AML-193 (cell line): ENCODE results near the gene MACROD2.

Experiments
- DNase-seq, 2 experiments: peaks; one replicate each; lab custom pipeline; 2025; lab: John Stamatoyannopoulos, UW

The MACROD2 gene

DNA sequence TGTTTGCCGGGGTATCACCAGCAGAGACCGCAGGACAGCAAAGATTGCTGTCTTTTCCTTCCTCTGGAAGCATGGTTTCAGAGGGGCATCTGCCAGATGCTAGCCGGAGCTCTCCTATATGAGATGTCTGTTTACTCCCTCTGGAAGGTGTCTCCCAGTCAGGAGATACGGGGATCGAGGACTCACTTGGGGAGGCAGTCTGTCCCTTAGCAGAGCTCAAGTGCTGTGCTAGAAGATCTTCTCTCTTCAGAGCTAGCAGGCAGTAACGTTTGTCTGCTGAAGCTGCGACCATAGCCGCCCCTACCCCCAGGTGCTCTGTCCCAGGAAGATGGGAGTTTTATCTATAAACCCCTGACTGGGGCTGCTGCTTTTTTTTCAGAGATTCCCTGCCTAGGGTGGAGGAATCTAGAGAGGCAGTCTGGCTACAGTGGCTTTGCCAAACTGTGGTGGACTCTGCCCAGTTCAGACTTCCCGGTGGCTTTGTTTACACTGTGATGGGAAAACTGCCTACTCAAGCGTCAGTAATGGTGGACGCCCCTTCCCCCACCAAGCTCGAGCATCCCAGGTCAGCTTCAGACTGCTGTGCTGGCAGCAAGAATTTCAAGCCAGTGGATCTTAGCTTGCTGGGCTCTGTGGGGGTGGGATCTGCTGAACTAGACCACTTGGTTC lies 475.0 kb downstream of the MACROD2 start:
- no peak for DNase-seq

- DNase-seq: no peak
Measured at GRCh38 chr20:14470977-14471661, 475.8 kb downstream of the MACROD2 start.

- no peak for DNase-seq
Measured at GRCh38 chr20:14477125-14477524, 481.8 kb downstream of the MACROD2 start.

DNA sequence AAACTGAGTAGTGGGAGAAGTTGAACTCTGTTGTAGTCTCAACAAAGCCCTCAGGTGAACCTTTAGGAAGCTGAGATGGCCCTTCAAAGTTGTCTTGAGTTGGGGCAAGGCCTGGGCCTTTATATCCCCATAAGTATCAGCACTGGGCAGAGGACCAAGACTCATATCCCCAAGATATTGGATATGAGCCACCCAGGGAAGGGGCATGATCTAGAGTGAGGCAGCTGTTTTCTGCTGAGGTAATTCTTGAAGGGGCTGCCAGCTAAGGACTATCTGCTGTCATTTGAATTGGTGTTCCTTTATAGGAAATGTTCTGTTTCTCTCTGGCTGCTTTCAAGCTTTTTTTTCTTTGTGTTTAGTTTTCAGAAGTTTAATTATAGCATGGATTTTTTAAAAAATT lies 482.8 kb downstream of the MACROD2 start:
- no peak for DNase-seq

DNA sequence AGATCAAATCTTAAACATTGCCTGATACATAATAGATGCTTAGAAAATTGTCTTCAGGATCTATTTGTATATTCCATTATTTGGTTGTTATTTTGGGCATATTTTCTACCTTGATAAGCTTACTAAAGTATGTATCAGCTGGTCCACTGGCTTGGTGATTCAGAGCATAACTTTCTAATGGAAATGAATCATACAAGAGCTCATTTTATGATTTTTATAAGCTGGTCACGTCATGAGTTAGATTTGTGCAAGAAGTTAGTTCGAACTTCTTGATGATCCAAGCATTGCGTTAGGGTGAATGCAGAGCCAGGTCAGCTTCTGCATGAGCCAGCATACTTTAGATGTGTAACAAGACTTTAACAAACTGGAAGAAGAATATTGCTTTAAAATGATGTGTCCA lies 486.5 kb downstream of the MACROD2 start:
- no peak for DNase-seq

DNA sequence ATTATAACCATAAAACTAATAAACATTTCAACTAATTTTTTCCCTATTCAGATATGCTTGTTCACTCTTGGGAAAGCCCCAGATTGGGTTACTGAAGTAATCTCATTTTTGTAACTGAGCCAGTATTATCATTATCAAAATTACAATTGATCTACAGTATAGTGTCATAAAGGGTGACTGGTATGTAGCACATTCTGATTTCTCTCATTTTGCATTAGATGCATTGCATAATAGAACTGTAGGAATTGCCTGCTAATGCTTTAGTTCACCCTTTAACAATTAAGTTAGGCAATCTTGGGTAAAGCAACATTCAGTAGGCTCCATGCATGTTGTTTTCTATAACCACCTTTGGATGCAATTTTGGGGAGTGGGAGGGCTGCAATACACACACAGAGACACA lies 492.9 kb downstream of the MACROD2 start:
- no peak for DNase-seq

DNA sequence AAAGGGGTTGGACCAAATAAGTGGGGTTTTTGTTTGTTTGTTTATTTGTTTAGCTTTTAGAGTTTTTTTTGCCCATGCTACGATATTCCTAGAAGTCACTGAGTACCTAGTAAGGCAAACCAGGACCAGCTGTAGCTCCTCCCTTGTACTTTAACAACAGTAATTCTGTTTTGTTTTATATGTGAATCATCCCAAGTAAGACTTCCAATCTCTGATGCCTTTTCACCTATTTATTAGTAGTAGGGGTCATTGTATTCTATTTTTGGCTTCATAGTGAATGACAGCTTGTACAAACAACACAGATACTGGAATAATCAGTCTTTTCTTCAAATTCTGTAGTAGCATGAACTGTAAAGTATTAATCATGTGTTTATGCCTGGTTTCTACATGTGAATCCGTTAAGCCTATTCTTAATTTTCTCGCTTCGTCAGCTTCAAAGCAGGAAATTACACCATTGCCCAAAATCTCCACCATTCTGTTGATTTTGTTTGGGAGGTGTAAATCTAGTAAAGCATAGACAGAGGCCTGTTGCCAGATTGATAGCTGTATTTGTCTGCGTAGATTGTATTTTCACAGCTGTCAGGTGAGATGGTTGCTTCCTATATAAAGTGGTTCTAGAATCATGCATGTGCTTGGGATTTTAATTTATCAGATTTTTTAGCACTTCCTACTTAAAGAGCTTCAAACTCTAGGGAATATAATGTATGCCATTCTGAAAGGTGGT lies 493.6 kb downstream of the MACROD2 start:
- DNase-seq: no peak

DNA sequence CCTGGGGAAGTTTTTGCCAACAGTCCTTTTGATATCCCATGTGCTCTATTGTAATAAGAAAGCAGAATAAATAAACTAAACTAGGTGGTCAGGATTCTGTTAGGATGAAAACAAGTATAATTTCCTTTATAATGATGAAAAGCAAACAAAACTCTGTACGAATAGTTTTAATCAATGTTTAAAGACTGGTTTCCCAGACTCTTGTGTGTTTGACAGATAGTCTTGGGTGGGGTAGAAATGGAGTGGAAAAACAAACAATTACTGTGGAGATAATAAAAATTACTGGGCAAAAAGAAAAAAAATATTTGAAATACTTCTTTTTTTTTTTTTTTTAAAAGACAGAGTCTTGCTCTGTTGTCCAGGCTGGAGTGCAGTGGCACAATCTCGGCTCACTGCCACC lies 494.2 kb downstream of the MACROD2 start:
- no peak for DNase-seq

DNA sequence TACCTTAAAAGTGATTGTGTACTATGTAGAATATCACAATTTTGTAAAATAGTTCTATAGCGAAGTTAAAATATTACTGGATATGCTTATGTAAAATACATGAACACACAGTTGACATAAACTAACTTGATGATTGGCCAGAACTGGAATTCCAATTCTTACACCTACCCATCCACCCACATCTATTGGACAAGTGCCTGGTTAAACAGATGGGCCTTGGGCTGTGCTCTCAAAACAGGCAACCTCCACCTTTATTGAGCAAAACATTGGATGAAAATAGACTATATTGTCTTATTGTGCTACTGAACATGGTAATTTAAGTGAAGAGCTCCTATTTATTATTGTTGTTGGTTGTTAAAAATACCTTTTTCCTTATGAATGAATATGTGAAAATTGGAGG lies 496.1 kb downstream of the MACROD2 start:
- no peak for DNase-seq

DNA sequence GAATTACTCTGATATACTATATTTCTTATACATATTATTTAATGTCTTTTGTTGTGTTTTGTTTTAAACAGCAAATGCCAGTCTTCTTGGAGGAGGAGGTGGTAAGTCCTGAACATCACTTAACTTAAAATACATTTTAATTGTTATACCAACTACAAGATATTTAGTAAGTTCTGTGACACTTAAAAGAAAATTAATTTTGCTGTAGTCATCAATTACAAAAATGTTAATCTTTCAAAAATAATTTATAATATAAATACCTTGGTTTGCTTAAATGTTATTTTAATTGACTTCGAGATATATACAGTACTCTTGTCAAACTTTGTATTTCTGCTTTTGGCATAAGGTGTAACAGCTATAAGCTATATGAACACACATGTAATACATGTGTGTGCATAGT lies 498.1 kb downstream of the MACROD2 start:
- DNase-seq: no peak

- DNase-seq: no peak
Measured at GRCh38 chr20:14494355-14494754, 499.0 kb downstream of the MACROD2 start.

DNA sequence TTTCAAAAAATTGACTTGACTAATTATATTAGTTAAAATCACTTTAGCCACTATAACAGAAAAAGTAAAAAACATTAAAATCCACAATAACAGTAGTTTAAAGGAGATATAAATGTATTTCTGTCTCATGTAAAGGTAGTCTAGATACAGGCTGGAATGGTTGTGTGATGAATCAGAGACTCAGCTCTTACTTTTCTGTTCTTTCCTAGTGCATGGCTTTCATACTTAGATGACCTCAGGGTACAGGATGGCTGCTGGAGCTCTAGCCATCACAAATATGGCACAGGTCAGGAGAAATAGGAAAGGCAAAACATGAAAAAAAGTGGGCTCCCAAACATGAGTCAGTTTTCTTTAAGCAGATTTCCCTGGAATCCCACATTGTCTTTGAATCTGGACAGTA lies 499.8 kb downstream of the MACROD2 start:
- no peak for DNase-seq

DNA sequence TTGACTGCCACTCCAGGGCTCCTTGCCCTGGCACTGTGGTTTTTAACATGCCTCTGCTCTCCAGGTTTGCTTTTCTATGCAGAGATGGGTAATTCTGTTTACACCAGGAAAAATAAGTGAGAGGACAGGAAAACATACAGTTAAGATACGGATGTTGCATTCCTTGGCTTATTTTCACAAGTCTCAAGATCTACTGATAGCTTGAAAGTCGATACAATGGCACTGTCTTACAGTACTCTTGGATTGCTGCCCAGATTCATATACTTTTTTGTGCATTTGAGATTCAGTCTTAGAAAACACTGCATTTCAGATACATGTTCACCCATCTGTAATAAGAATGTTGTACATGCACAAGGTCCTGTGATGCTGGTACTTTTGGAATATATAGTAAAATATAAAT lies 501.7 kb downstream of the MACROD2 start:
- no peak for DNase-seq

GRCh38 chr20:14498772-14499171 lies 503.5 kb downstream of the MACROD2 start:
- no peak for DNase-seq

DNA sequence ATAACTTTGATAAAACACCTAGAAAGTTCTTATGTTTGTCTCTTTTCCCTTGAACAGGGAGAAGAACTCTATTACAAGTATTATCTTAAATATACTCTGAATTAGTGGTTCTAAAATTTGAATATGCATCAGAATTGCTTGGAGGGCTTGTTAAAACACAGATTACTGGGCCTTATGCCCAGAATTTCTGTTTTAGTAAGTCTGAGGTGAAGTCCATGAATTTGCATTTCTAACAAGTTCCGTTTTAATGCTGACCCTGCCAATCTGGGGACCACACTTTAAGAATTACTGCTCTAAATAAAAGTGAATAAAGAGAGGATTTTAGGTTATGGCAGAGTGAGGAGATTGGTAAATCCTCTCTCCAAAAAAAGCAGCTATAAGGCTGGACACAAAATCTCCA lies 510.2 kb downstream of the MACROD2 start:
- DNase-seq: no peak

DNA sequence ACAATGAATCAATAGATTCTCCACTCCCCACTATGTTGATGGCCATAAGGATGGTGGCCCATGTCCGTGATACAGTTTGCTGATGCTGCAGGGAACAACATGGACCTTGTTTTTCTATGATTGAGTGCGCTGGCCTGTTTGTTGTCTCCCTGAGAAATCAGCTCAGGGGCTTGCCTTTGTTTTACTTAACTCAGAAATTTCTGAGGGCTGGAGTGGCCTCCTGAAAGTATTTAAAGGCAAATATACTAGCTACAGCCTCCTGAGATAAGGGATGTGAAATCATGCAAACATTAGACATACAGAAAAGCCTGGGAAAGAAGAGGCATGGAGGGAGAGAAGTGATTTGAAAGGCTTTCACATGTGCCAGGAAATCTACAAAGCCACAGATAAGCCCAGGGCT lies 512.4 kb downstream of the MACROD2 start:
- no peak for DNase-seq

DNA sequence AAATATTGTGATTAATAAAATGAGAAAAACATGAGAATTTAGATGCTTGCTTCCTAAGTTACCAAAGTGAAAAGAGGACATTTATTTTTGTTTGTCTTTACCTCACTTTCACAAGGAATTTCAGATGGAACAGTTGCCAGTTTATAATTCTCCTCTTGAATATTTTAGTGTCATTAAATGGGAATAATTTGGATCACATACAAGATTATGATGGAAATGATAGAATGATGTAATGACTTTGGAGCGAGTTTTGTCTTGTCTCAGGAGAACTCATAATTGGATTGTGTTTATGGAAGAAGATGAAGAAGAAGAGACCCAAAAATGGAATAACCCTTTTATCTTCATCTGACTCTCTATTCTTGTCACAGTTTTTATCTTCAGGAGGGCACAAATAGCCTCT lies 515.0 kb downstream of the MACROD2 start:
- DNase-seq: no peak

DNA sequence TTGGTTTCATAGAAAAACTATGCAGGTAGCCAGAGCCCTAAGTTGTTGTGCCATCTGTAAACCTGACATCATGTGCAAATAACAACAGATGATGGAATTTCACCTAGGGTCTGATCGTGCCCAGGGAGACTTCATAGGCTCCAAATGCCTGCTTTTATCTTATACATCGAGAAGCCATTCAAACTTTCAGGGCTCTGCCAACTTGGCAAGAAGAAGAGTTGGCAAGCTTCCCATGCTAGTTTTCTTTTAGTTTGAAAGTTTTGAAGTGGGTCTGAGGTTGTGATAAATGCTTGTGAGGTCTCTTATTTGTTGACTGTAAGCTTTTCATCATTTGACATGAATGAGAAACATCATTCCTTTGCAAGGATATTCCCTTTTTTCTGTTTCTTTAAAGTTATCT lies 517.5 kb downstream of the MACROD2 start:
- DNase-seq: no peak

DNA sequence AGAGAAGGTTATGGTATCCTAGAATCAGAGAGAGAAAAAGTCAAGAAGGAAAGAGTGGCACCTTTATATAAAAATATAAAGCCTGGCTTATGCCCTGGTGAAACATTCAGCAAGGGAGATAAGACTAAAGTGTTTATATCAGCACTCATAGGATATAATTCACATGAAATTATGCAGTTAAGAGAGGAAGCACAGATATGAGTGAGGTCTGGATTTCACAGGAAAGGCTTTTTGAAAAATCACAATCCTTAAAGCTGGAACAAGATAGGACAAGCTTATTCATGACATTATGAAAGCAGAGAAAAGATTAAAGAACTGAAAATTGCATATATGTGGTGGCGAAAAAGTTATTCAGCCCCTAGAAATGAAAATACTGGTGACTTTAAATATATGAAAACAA lies 523.3 kb downstream of the MACROD2 start:
- DNase-seq: no peak

- no peak for DNase-seq
Measured at GRCh38 chr20:14521016-14521415, 525.7 kb downstream of the MACROD2 start.

GRCh38 chr20:14521436-14521835 lies 526.1 kb downstream of the MACROD2 start:
- DNase-seq: no peak

DNA sequence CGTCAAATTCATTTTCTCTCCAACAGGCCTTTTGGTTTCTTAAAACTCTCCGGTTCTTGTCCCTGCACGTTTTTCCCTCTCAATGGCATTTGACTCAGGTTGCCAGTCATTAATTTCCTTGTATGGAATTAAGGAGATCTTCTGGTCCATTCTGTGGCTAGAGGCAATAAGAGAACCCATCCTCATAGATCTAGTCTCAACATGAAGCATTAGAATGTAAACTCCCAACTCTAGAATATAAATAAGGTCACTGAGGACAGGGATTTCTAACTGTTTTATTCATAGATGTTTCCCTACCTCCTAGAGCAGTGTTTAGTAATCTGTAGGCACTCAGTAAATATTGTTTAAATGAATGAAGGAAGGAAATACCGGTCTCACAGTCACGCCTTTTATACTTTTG lies 527.3 kb downstream of the MACROD2 start:
- DNase-seq: no peak

DNA sequence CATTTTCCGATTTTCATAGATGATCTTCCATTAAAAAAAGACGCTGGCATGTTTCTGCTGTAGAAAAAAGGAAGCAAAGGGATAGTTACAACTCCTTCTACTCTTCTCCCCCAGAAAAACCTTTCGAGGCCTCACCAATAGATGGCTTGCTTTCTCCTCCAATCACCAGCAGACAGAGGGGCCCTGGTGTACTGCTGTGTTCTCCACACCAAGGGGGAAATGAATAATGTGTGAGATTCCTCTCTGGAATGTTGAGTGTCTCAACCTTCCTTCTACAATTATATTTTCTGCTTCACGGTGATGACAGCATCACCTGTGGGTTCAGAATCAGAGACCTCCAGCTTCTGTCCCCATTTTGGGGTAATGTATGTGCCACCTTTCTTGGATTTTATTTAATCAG lies 527.8 kb downstream of the MACROD2 start:
- no peak for DNase-seq
